Panc1 (cell line): Measurements from ENCODE around the gene UAP1L1. TPM values are rescaled to one million over a fixed set of nuclear protein-coding genes. Genes with fewer than 3 reads are reported as not detected.

ENCODE experiments used
- ATAC-seq: fragments of 200-7000 bp; cut with Tn5 transposase; 2 replicates; pipeline ENCODE4 v1.9.1; 2020; ENCODE audit warnings: mild to moderate bottlenecking, moderate library complexity
- Bru-seq: library from RNA; stranded (reverse); fragments of 400-500 nt; gene quantifications from one replicate; lab custom pipeline; 2021; lab: Mats Ljungman, UMichigan
- BruChase-seq, 2 experiments: library from RNA; stranded (reverse); fragments of 400-500 nt; gene quantifications; one replicate each; lab custom pipeline; 2021; lab: Mats Ljungman, UMichigan
- BruUV-seq: library from RNA; stranded (reverse); fragments of 400-500 nt; replicated peaks from 2 replicates; lab custom pipeline; 2021; lab: Mats Ljungman, UMichigan
- CTCF ChIA-PET: fragments of 300-600 bp; sonication (Branson Sonifier 250); formaldehyde crosslinking; loops from one replicate; lab custom pipeline; 2022; ENCODE audit warnings: antibody characterized with exemption; lab: Charles Lee
- POLR2A ChIA-PET: fragments of 300-600 bp; sonication (Branson Sonifier 250); formaldehyde crosslinking; loops from one replicate; lab custom pipeline; 2022; ENCODE audit warnings: antibody characterized with exemption; lab: Charles Lee
- DNase-seq: peaks from one replicate; pipeline ENCODE4 v3.0.0-alpha.2; 2010; ENCODE audit warnings: low read depth, low spot score
- H3K27ac ChIP-seq: 2 replicates; pipeline ENCODE4 v1.5.1; 2011; ENCODE audit warnings: mild to moderate bottlenecking, low read length, inconsistent platforms
- H3K27me3 ChIP-seq: fragments of 200-500 bp; sonication (Bioruptor generic); 2 replicates; pipeline ENCODE4 v1.6.0; 2014; ENCODE audit warnings: low read length, inconsistent platforms; ENCODE audit not compliant: control insufficient read depth, insufficient read depth
- H3K36me3 ChIP-seq: fragments of 200-500 bp; sonication (Bioruptor generic); 2 replicates; pipeline ENCODE4 v1.5.1; 2014; ENCODE audit warnings: inconsistent platforms, mild to moderate bottlenecking, low read length, moderate library complexity; ENCODE audit not compliant: control insufficient read depth, insufficient read depth
- H3K4me1 ChIP-seq: 2 replicates; pipeline ENCODE4 v1.5.1; 2011; ENCODE audit warnings: inconsistent platforms, mild to moderate bottlenecking, low read length, moderate library complexity; ENCODE audit not compliant: control insufficient read depth, insufficient read depth
- H3K4me3 ChIP-seq, 2 experiments: 2 replicates each; pipeline ENCODE4 v1.5.1; 2011 to 2012; ENCODE audit warnings: low read depth in 2 of 2, low read length in 2 of 2, mild to moderate bottlenecking in 2 of 2, inconsistent platforms in 1 of 2, moderate library complexity in 1 of 2
- H3K9me3 ChIP-seq: fragments of 200-500 bp; sonication (Bioruptor generic); 2 replicates; pipeline ENCODE4 v1.5.1; 2014; ENCODE audit warnings: low read depth, mild to moderate bottlenecking, inconsistent platforms, low read length, moderate library complexity; ENCODE audit not compliant: control insufficient read depth, insufficient read depth
- POLR2AphosphoS5 ChIP-seq: IDR thresholded peaks from 2 replicates; pipeline ENCODE4 v1.6.1; 2012; ENCODE audit warnings: mild to moderate bottlenecking, low read depth, low read length, moderate library complexity
- REST ChIP-seq, 2 experiments: IDR thresholded peaks; 2 replicates each; pipeline ENCODE4 v1.6.1; 2011 to 2012; ENCODE audit warnings: low read depth in 2 of 2, control low read depth in 1 of 2, low read length in 1 of 2, mild to moderate bottlenecking in 1 of 2, moderate library complexity in 1 of 2; ENCODE audit not compliant: insufficient read depth in 1 of 2
- SIN3A ChIP-seq: IDR thresholded peaks from 2 replicates; pipeline ENCODE4 v1.6.1; 2012; ENCODE audit warnings: low read depth, mild to moderate bottlenecking, low read length, moderate library complexity, borderline replicate concordance; ENCODE audit not compliant: insufficient read depth
- TCF7L2 ChIP-seq: IDR thresholded peaks from 2 replicates; pipeline ENCODE4 v1.6.1; 2011; ENCODE audit warnings: mild to moderate bottlenecking, low read depth, low read length, inconsistent platforms
- in situ Hi-C: cut with HindIII; loops from 2 replicates; pipeline ENCODE4 v1.10.0; 2016; ENCODE audit warnings: low sequenced_read_pairs, low pct_unique_long_range_greater_than_20kb
- intact Hi-C: fragments of 100-400 bp; cut with micrococcal nuclease; formaldehyde crosslinking; loops from one replicate; pipeline ENCODE4 v1.10.0; 2022; ENCODE audit not compliant: unreplicated experiment
- long read RNA-seq: library from polyadenylated mRNA; unstranded; transcript quantifications from one replicate; pipeline ENCODE4 v2.0.0, GENCODE V29; 2021; ENCODE audit not compliant: unreplicated experiment
- polyA plus RNA-seq: library from polyadenylated mRNA; unstranded; fragments of >200 nt; gene quantifications from one replicate; pipeline ENCODE4 v1.2.1, GENCODE V29; 2012; ENCODE audit warnings: missing spikeins; ENCODE audit not compliant: insufficient read length
- total RNA-seq: library from RNA; stranded (reverse); gene quantifications from one replicate; pipeline ENCODE4 v1.2.1, GENCODE V29; 2021; ENCODE audit not compliant: unreplicated experiment
- TF ChIP-seq, protein P1 (sequence below): fragments of 450-650 bp; IDR thresholded peaks from 2 replicates; pipeline ENCODE4 v1.5.1; 2017; ENCODE audit warnings: mild to moderate bottlenecking

Gene UAP1L1, protein sequence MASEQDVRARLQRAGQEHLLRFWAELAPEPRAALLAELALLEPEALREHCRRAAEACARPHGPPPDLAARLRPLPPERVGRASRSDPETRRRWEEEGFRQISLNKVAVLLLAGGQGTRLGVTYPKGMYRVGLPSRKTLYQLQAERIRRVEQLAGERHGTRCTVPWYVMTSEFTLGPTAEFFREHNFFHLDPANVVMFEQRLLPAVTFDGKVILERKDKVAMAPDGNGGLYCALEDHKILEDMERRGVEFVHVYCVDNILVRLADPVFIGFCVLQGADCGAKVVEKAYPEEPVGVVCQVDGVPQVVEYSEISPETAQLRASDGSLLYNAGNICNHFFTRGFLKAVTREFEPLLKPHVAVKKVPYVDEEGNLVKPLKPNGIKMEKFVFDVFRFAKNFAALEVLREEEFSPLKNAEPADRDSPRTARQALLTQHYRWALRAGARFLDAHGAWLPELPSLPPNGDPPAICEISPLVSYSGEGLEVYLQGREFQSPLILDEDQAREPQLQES
- total RNA-seq (23.1 TPM), Bru-seq, nascent RNA (percentile 61 among the genes with signal in this experiment), BruChase-seq, experiment 1, labeled RNA remaining after a 2-hour chase (percentile 77 among the genes with signal in this experiment), BruChase-seq, experiment 2, labeled RNA remaining after a 6-hour chase (percentile 75 among the genes with signal in this experiment)
- 13.1 TPM for polyA plus RNA-seq
- long read RNA-seq, transcript UAP1L1-202 (9 exons, 3,365 nt) = major isoform, 5 of 40 reads
- long read RNA-seq, partial matches to known transcripts = 25 of 40 reads
- long read RNA-seq, other reads (novel, unspliced or antisense) = 10 of 40 reads

GRCh38 chr9:137077010-137077747, at the start of gene UAP1L1:
TSS of gene UAP1L1 (plus strand) at chr9:137077517. CDS start at chr9:137077533, 16 bp downstream.
- ChIA-PET POLR2A (no interaction called here), CTCF (interaction anchor here (0.6 to 1.2 kb wide), 2 partner anchors 9 to 45 kb away, joined by 5 to 8 read pairs; partner anchors contain the start of gene FUT7)
- Histone ChIP-seq H3K4me3 (peak within 1 kb of the TSS; percentile 54 to 57), H3K9me3 (no peaks in the 10 kb centered on the region), H3K27me3 (no peaks in the 10 kb centered on the region), H3K36me3 (no peaks in the 10 kb centered on the region; the same call in 1 of the 2 replicates), H3K27ac (peak within 1 kb of the TSS; percentile 59), H3K4me1 (0 out of 2 replicates have a peak, but pooled peaks cover 2% of the 10 kb centered on the region)
- TF ChIP-seq POLR2AphosphoS5 (no peak), SIN3A (0 out of 2 replicates have a peak, but pooled peaks have one; percentile 38), TCF7L2 (no peak), REST (IDR thresholded peaks at IDR 0.05; ENCODE audit: insufficient read depth in 1 of 2, low read depth in 2 of 2, low read length in 1 of 2) (no peak)
- no TSS peak for BruUV-seq
- DNase-seq (no peak), ATAC-seq (peak; percentile 82)
- intact Hi-C loops = no loop called here
- in situ Hi-C loops = no loop called here

- POLR2A ChIA-PET = no interaction called here
- Histone ChIP-seq H3K4me3 (peak overlapping the region; percentile 43 to 53), H3K4me1 (peaks cover 24% of the 10 kb centered on the region), H3K36me3 (no peaks in the 10 kb centered on the region), H3K27ac (no peak overlapping the region), H3K27me3 (no peaks in the 10 kb centered on the region), H3K9me3 (no peaks in the 10 kb centered on the region)
- DNase-seq (no peak), ATAC-seq (peak; percentile 72)
- CTCF ChIA-PET = interaction anchor here (1.2 to 1.4 kb wide), 3 partner anchors 30 to 81 kb away, joined by 3 to 14 read pairs (median 5); no protein-coding TSS in a partner anchor
- BruUV-seq = no TSS peak
- intact Hi-C loops = no loop called here
- in situ Hi-C loops = no loop called here
- TF ChIP-seq POLR2AphosphoS5 = no peak
- TF ChIP-seq, protein P1, sequence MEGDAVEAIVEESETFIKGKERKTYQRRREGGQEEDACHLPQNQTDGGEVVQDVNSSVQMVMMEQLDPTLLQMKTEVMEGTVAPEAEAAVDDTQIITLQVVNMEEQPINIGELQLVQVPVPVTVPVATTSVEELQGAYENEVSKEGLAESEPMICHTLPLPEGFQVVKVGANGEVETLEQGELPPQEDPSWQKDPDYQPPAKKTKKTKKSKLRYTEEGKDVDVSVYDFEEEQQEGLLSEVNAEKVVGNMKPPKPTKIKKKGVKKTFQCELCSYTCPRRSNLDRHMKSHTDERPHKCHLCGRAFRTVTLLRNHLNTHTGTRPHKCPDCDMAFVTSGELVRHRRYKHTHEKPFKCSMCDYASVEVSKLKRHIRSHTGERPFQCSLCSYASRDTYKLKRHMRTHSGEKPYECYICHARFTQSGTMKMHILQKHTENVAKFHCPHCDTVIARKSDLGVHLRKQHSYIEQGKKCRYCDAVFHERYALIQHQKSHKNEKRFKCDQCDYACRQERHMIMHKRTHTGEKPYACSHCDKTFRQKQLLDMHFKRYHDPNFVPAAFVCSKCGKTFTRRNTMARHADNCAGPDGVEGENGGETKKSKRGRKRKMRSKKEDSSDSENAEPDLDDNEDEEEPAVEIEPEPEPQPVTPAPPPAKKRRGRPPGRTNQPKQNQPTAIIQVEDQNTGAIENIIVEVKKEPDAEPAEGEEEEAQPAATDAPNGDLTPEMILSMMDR = peak; percentile 68; the same call in 1 of the 2 replicates
- no peak for TF ChIP-seq TCF7L2
- TF ChIP-seq SIN3A = no peak
- no peak for TF ChIP-seq REST (IDR thresholded peaks at IDR 0.05; ENCODE audit: insufficient read depth in 1 of 2, low read depth in 2 of 2, low read length in 1 of 2)
Observed at GRCh38 chr9:137028263-137029057, 48.9 kb upstream of the UAP1L1 start.
